Measurements from ENCODE around the gene PDGFC. TPM values are rescaled to one million over a fixed set of nuclear protein-coding genes. Genes with fewer than 3 reads are reported as not detected.
A peak's percentile ranks its signal among the peaks of the same experiment; 100 is the strongest.

PDGFC gene
- total RNA-seq, 1 experiment from 2014 or later: 5.3 TPM

GRCh38 chr4:156805696-156806095, 165.9 kb downstream of the PDGFC start:
- ChIA-PET POLR2A (no interaction called here), CTCF (no interaction called here)
- Mint-ChIP-seq H3K9me3 (no peaks in the 10 kb centered on the region), H3K27ac (no peak overlapping the region), H3K36me3 (no peaks in the 10 kb centered on the region), H3K4me1 (peaks cover 4% of the 10 kb centered on the region), H3K4me3 (no peak overlapping the region), H3K27me3 (ENCODE audit: low read depth) (no peaks in the 10 kb centered on the region)
- ATAC-seq (peak; percentile 60), DNase-seq (ENCODE audit: low spot score) (peak; percentile 12)
- TF ChIP-seq JUN (CRISPR knock-in tag; IDR thresholded peaks at IDR 0.05) (no peak), ZNF671 (CRISPR knock-in tag; IDR thresholded peaks at IDR 0.05) (no peak), MXD4 (CRISPR knock-in tag; IDR thresholded peaks at IDR 0.05; ENCODE audit: borderline replicate concordance) (no peak), E2F4 (CRISPR knock-in tag; IDR thresholded peaks at IDR 0.05; ENCODE audit: borderline replicate concordance, low read depth) (no peak), ZNF281 (CRISPR knock-in tag; IDR thresholded peaks at IDR 0.05) (no peak), PRDM15 (CRISPR knock-in tag; IDR thresholded peaks at IDR 0.05) (no peak), IRF1 (CRISPR knock-in tag; IDR thresholded peaks at IDR 0.05) (no peak), FOXP1 (CRISPR knock-in tag; IDR thresholded peaks at IDR 0.05; ENCODE audit: borderline replicate concordance) (no peak), ETV6 (CRISPR knock-in tag; IDR thresholded peaks at IDR 0.05) (no peak), ZNF416 (CRISPR knock-in tag; IDR thresholded peaks at IDR 0.05) (no peak)

GRCh38 chr4:156803056-156803455, 168.5 kb downstream of the PDGFC start:
- no peaks in the 10 kb centered on the region for H3K36me3 Mint-ChIP-seq
- CTCF ChIA-PET: no interaction called here
- ATAC-seq: no peak
- TF ChIP-seq ZNF423 (CRISPR knock-in tag; IDR thresholded peaks at IDR 0.05): no peak
- TF ChIP-seq AFF4 (CRISPR knock-in tag; IDR thresholded peaks at IDR 0.05; ENCODE audit: borderline replicate concordance): no peak
- TF ChIP-seq ATF1 (CRISPR knock-in tag; IDR thresholded peaks at IDR 0.05): no peak
- no peak for TF ChIP-seq ZNF512 (CRISPR knock-in tag; IDR thresholded peaks at IDR 0.05; ENCODE audit: borderline replicate concordance)
- TF ChIP-seq HMGXB4 (CRISPR knock-in tag; IDR thresholded peaks at IDR 0.05): no peak
- no peak for TF ChIP-seq MXD4 (CRISPR knock-in tag; IDR thresholded peaks at IDR 0.05; ENCODE audit: borderline replicate concordance)
- no peak for TF ChIP-seq USF2 (CRISPR knock-in tag; IDR thresholded peaks at IDR 0.05)
- TF ChIP-seq GABPB1 (CRISPR knock-in tag; IDR thresholded peaks at IDR 0.05): no peak
- TF ChIP-seq HMGA2 (CRISPR knock-in tag; IDR thresholded peaks at IDR 0.05): no peak

More at GRCh38 chr4:156803056-156803455, 168.5 kb downstream of the PDGFC start:
- DNase-seq (ENCODE audit: low spot score): no peak
- POLR2A ChIA-PET: no interaction called here
- H3K4me3 Mint-ChIP-seq: no peak overlapping the region
- peaks cover 12% of the 10 kb centered on the region for H3K4me1 Mint-ChIP-seq
- H3K9me3 Mint-ChIP-seq: no peaks in the 10 kb centered on the region
- no peaks in the 10 kb centered on the region for H3K27me3 Mint-ChIP-seq (ENCODE audit: low read depth)
- no peak overlapping the region for H3K27ac Mint-ChIP-seq

All from WTC11 (cell line).